Activated CD4-positive, alpha-beta T cell treated with anti-CD3 and anti-CD28 coated beads for 36 hours (primary cell): ENCODE measurements around the gene BTG3. TPM values are rescaled to one million over a fixed set of nuclear protein-coding genes. Genes with fewer than 3 reads are reported as not detected.

Experiments used
- ATAC-seq: fragments of 200-7000 bp; cut with Tn5 transposase; one replicate; pipeline ENCODE4 v1.10.0; 2021; ENCODE audit warnings: mild to moderate bottlenecking, moderate library complexity
- CTCF ChIA-PET: fragments of 350-600 bp; sonication (Branson Sonifier 250); formaldehyde crosslinking; loops from one replicate; lab custom pipeline; 2021; ENCODE audit warnings: antibody characterized with exemption; lab: Charles Lee
- POLR2A ChIA-PET: fragments of 350-600 bp; sonication (Branson Sonifier 250); formaldehyde crosslinking; loops from one replicate; lab custom pipeline; 2021; ENCODE audit warnings: antibody characterized with exemption, inconsistent platforms; lab: Charles Lee
- DNase-seq: peaks from one replicate; pipeline ENCODE4 v3.0.0-alpha.2; 2020
- H3K27ac Mint-ChIP-seq: one replicate; pipeline ENCODE4 v1.8.0; 2021; ENCODE audit warnings: mixed read lengths
- H3K27me3 Mint-ChIP-seq: one replicate; pipeline ENCODE4 v1.8.0; 2021; ENCODE audit warnings: mixed read lengths
- H3K36me3 Mint-ChIP-seq: one replicate; pipeline ENCODE4 v1.8.0; 2021; ENCODE audit warnings: low read depth, mixed read lengths
- H3K4me1 Mint-ChIP-seq: one replicate; pipeline ENCODE4 v1.8.0; 2021; ENCODE audit warnings: mixed read lengths
- H3K4me3 Mint-ChIP-seq: one replicate; pipeline ENCODE4 v1.8.0; 2021; ENCODE audit warnings: mild to moderate bottlenecking, moderate library complexity, mixed read lengths
- H3K9me3 Mint-ChIP-seq: one replicate; pipeline ENCODE4 v1.8.0; 2021; ENCODE audit warnings: low read depth, mixed read lengths
- intact Hi-C, 2 experiments: fragments of 100-400 bp; cut with DNase I in 1 of 2; cut with micrococcal nuclease in 1 of 2; formaldehyde crosslinking; loops; one replicate each; pipeline versions ENCODE4 v1.14.2 to v1.15.1; 2022 to 2024; cut with DNase I, micrococcal nuclease
- total RNA-seq, 2 experiments: library from RNA; stranded (reverse); gene quantifications; one replicate each; pipeline ENCODE4 v1.2.3, GENCODE V29; 2021

BTG3 gene, protein sequence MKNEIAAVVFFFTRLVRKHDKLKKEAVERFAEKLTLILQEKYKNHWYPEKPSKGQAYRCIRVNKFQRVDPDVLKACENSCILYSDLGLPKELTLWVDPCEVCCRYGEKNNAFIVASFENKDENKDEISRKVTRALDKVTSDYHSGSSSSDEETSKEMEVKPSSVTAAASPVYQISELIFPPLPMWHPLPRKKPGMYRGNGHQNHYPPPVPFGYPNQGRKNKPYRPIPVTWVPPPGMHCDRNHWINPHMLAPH
- total RNA-seq = 10 to 100 TPM; 35.6 to 38.3 TPM

DNA sequence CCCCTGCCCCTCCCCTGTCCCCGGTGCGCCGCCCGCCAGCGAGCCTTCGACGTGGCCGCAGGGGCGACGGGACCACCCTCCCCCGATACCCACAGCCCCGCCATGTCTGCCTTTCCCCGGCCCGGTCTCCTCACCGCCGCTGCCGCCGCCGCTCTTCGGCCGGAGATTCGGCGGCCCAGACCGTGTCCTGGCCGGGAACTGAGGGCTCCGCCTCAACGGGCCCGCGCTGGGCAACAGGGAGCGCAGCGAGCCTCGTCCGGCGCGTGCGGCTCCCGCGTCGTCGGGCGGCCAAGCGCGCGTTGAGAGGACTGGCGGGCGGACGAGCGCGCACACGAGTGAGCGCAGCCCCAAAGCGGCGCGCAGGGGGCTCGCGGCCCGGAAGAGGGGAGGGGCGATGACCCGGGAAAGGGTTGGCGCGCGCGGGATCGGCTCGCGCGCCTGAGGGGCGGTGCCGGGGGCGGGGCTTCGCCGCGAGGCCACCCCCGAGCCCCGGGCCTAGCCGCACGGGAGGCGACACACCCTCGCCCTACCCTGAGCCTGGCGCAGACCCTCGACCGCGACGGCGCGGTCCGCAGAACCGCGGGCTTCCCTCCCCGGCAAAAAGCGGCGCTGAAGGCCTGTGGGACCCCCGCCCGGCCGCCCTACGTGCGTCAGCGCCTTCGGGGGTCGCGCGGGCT lies at the start of gene BTG3:
TSS of gene BTG3 (minus strand) at position 337 of the 677 bp plus-strand sequence. CDS start 3,757 bp downstream, outside the sequence.
- Mint-ChIP-seq H3K27me3 (no peaks in the 10 kb centered on the region), H3K36me3 (peaks cover 33% of the 10 kb centered on the region), H3K4me1 (peaks cover 37% of the 10 kb centered on the region), H3K27ac (peak within 1 kb of the TSS; percentile 94), H3K9me3 (peaks cover 2% of the 10 kb centered on the region), H3K4me3 (peak within 1 kb of the TSS; percentile 75)
- ChIA-PET POLR2A (interaction anchor here (0.6 to 1.1 kb wide), 2 partner anchors 64 to 205 kb away, joined by 3 read pairs; no protein-coding TSS in a partner anchor), CTCF (no interaction called here)
- intact Hi-C loops = loop anchor here (1.0 to 10.0 kb wide), 6 partner anchors 62 to 1880 kb away; partner anchors contain the start of genes C21orf91 (in 1 of the 2) and CXADR (in 1 of the 2)
- ATAC-seq (peak; percentile 85), DNase-seq (peak; percentile 89)

DNA sequence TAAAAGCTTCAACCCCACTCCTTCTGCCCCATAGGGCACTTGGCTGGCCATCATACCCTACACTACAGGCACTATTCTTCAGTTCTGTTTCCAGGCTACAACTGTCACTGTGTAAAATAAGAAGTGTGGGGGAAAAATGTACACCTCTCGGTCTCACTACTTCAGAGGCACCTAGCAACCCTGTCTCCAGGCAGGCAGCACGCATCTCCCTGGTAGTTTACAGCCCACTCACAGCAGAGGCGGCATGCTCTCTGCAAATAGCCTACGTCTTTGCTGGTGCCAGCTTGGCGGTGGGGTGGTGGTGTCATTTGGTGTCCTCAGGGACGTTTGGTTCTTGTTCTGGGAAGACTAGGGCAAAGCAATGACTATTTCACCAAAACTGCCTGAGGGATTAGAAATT lies 48.2 kb upstream of the BTG3 start:
- Mint-ChIP-seq H3K9me3 (no peaks in the 10 kb centered on the region), H3K36me3 (no peaks in the 10 kb centered on the region), H3K27ac (no peak overlapping the region), H3K4me1 (peaks cover 3% of the 10 kb centered on the region), H3K27me3 (peaks cover 6% of the 10 kb centered on the region), H3K4me3 (no peak overlapping the region)
- intact Hi-C loops = no loop called here
- ChIA-PET POLR2A (no interaction called here), CTCF (interaction anchor here (0.7 kb wide), 1 partner anchor 262 kb away, joined by 3 read pairs; no protein-coding TSS in a partner anchor)
- ATAC-seq = no peak
- no peak for DNase-seq

DNA sequence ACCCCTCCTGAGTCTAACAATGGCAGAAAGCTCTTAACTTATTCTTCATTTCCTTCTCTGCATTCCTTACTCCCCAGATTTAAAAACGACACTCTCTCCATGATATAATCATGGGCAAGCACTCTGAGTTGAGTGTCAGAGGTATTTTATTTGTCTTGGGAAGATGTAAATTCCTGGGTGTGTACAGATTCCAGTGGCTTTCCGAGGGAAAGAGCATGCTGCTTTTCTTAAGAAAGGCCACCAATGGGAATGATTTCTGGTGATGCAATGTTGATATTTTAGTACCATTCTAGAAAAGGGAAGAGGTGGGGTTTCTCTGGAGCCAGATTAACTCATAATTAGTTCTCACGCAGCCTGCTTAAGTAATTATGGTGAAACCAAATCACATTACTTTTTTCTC lies 47.8 kb upstream of the BTG3 start:
- no peaks in the 10 kb centered on the region for H3K9me3 Mint-ChIP-seq
- CTCF ChIA-PET = interaction anchor here (0.7 kb wide), 1 partner anchor 263 kb away, joined by 3 read pairs; no protein-coding TSS in a partner anchor
- H3K36me3 Mint-ChIP-seq = no peaks in the 10 kb centered on the region
- H3K4me3 Mint-ChIP-seq = no peak overlapping the region
- no peaks in the 10 kb centered on the region for H3K4me1 Mint-ChIP-seq
- H3K27ac Mint-ChIP-seq = no peak overlapping the region
- POLR2A ChIA-PET = no interaction called here
- H3K27me3 Mint-ChIP-seq = peaks cover 6% of the 10 kb centered on the region
- no peak for DNase-seq
- intact Hi-C loops = no loop called here
- ATAC-seq = no peak

DNA sequence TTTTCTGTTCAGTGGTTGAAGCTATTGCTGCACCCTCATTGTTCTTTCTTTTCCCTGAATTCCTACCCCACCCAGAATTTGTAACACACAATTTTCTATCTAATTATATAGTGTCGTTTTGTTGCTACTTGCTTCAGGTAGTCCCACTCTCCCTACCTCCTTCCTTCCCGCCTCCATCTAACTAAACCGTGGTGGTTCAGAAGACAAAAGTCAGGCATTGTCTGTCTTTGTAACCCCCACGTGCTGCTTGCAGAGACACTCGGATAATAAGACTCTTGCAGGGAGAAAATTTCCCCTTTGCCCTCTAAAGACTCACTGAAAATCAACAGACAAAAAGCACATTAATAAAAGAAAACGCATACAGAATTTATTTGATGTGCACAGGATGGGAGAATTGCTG lies 46.2 kb upstream of the BTG3 start:
- no peak for DNase-seq
- CTCF ChIA-PET = interaction anchor here (0.6 kb wide), 1 partner anchor 206 kb away, joined by 3 read pairs; no protein-coding TSS in a partner anchor
- Mint-ChIP-seq H3K36me3 (no peaks in the 10 kb centered on the region), H3K4me3 (no peak overlapping the region), H3K4me1 (no peaks in the 10 kb centered on the region), H3K27me3 (peaks cover 8% of the 10 kb centered on the region), H3K27ac (no peak overlapping the region), H3K9me3 (no peaks in the 10 kb centered on the region)
- ATAC-seq = no peak
- intact Hi-C loops = no loop called here
- POLR2A ChIA-PET = no interaction called here

DNA sequence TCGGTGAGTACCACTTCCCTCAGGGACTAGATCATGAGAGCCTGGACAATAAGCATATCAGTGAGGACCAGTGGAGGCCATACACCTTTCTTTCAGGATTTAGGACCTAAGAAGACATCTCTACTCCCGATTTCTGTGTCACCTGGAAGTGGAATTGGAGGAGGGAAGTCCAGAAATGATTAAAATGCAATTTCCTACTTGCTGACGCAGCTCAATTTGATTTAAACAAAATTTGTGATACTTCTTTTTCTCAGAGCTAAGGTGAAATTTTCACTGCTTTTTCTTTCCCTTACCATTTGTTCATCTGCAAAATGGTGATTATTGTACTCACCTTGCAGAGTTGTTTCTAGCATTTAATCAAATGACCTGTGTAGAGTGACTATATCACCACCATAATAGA lies 38.8 kb upstream of the BTG3 start:
- intact Hi-C loops = no loop called here
- no peaks in the 10 kb centered on the region for H3K36me3 Mint-ChIP-seq

DNA sequence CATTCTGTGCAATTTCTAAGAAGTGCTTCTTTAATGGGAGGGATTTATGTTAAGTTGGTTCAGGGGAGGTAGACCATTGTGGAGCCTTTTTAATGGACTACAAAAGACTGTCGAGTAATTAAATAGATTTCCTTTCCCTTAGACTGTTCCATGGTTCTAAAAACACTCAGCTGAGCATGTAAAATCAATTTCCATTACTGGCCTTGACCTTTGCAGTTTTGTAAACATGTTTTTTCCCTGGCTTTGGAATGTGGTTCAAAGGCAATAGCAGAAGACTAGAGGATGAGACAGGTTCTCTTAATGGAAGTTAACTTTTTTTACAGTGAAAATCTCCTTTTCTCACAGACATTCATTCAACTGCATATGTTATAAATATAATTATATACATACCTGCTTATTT lies 37.6 kb upstream of the BTG3 start:
- DNase-seq (no peak), ATAC-seq (no peak)
- no peaks in the 10 kb centered on the region for H3K4me1 Mint-ChIP-seq
- intact Hi-C loops = no loop called here
- no peak overlapping the region for H3K27ac Mint-ChIP-seq
- ChIA-PET CTCF (no interaction called here), POLR2A (no interaction called here)
- no peaks in the 10 kb centered on the region for H3K9me3 Mint-ChIP-seq
- no peaks in the 10 kb centered on the region for H3K36me3 Mint-ChIP-seq
- H3K4me3 Mint-ChIP-seq = no peak overlapping the region
- H3K27me3 Mint-ChIP-seq = peaks cover 2% of the 10 kb centered on the region

More for the DNA sequence above, 38.8 kb upstream of the BTG3 start:
- H3K4me3 Mint-ChIP-seq = no peak overlapping the region
- H3K9me3 Mint-ChIP-seq = no peaks in the 10 kb centered on the region
- ATAC-seq (no peak), DNase-seq (no peak)
- peaks cover 5% of the 10 kb centered on the region for H3K27me3 Mint-ChIP-seq
- no peaks in the 10 kb centered on the region for H3K4me1 Mint-ChIP-seq
- no peak overlapping the region for H3K27ac Mint-ChIP-seq
- ChIA-PET CTCF (no interaction called here), POLR2A (no interaction called here)

DNA sequence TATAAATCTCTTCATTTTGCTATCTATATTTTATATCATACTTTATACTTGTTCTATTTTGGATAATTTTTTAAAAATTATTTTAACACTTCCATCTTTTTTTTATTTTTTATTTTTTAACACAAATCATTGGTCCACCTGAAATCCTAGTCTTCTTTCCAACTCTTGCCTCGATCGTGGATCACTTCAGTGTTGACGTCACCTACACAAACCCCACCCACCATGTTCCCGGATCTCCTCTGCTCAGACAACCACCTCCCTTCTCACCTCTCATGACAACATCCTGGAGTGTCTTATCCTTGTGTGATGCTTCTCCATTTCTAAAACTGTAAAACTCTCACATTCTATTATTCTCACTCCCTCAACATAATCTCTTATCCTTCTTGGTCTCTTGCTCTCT lies 34.1 kb upstream of the BTG3 start:
- CTCF ChIA-PET = interaction anchor here (0.6 kb wide), 1 partner anchor 206 kb away, joined by 3 read pairs; no protein-coding TSS in a partner anchor
- peaks cover 4% of the 10 kb centered on the region for H3K4me1 Mint-ChIP-seq
- intact Hi-C loops = no loop called here
- H3K4me3 Mint-ChIP-seq = no peak overlapping the region
- peaks cover 2% of the 10 kb centered on the region for H3K27me3 Mint-ChIP-seq
- no peaks in the 10 kb centered on the region for H3K36me3 Mint-ChIP-seq
- POLR2A ChIA-PET = no interaction called here
- DNase-seq (no peak), ATAC-seq (no peak)
- H3K27ac Mint-ChIP-seq = no peak overlapping the region
- H3K9me3 Mint-ChIP-seq = no peaks in the 10 kb centered on the region

DNA sequence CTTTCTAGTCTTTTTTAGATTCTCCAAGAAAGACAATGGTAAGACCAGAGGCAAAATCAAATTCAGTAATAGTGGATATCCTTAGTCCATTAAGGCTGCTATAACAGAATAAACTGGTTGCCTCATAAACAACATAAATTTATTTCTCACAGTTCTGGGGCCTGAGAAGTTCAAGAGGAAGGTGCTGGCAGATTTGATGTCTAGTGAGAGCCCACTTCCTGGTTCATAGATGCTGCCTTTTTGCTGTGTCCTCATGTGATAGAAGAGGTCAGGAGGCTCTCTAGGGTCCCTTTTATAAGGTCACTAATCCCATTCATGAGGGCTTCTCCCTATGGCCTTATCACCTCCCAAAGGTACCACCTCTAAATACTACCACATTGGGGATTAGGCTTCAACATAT lies 31.5 kb upstream of the BTG3 start:
- no peaks in the 10 kb centered on the region for H3K36me3 Mint-ChIP-seq
- no peak overlapping the region for H3K4me3 Mint-ChIP-seq
- POLR2A ChIA-PET = no interaction called here
- H3K4me1 Mint-ChIP-seq = peaks cover 4% of the 10 kb centered on the region
- H3K27ac Mint-ChIP-seq = no peak overlapping the region
- intact Hi-C loops = no loop called here
- ATAC-seq (no peak), DNase-seq (no peak)
- peaks cover 2% of the 10 kb centered on the region for H3K27me3 Mint-ChIP-seq
- CTCF ChIA-PET = no interaction called here
- H3K9me3 Mint-ChIP-seq = no peaks in the 10 kb centered on the region

DNA sequence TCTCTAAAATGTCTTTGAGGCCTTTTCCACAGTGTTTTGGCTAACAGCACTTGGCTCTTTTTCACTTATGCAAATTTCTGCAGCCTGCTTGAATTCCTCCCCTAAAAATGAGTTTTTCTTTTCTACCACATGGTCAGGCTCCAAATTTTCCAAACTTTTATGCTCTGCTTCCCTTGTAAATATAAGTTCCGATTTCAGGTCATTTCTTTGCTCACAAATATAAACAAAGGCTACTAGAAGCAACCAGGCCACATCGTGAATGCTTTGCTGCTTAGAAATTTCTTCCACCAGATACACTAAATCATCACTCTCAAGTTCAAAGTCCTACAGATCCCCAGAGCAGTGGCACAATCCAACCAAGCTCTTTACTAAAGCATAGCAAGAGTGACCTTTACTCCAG lies 28.1 kb upstream of the BTG3 start:
- ChIA-PET POLR2A (no interaction called here), CTCF (no interaction called here)
- ATAC-seq = no peak
- DNase-seq = no peak
- peaks cover 4% of the 10 kb centered on the region for H3K4me1 Mint-ChIP-seq
- no peaks in the 10 kb centered on the region for H3K27me3 Mint-ChIP-seq
- H3K4me3 Mint-ChIP-seq = no peak overlapping the region
- H3K27ac Mint-ChIP-seq = no peak overlapping the region
- no peaks in the 10 kb centered on the region for H3K9me3 Mint-ChIP-seq
- H3K36me3 Mint-ChIP-seq = no peaks in the 10 kb centered on the region
- intact Hi-C loops = no loop called here

DNA sequence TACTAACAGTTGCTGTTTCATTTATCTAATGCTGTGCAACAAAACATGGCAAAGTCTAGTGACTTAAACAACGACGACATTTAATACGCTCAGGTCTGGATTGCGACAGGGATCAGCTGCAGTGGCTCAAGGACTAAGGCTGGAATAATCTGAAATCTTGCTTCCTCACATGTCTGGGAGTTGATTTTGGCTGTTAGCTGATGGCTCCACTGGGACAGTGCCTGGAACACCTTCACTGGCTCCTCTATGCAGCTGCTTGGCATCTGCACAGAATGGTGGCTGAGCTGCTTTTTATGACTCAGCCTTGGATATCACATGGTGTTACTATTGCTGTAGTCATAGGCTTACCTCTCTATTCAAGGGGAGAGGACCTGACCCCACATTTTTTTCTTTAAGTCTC lies 24.0 kb upstream of the BTG3 start:
- no peak for DNase-seq
- Mint-ChIP-seq H3K27ac (no peak overlapping the region), H3K4me1 (no peaks in the 10 kb centered on the region), H3K36me3 (no peaks in the 10 kb centered on the region), H3K27me3 (no peaks in the 10 kb centered on the region), H3K4me3 (no peak overlapping the region), H3K9me3 (no peaks in the 10 kb centered on the region)
- intact Hi-C loops = no loop called here
- ChIA-PET CTCF (interaction anchor here (0.7 kb wide), 1 partner anchor 103 kb away, joined by 3 read pairs; no protein-coding TSS in a partner anchor), POLR2A (no interaction called here)
- no peak for ATAC-seq

DNA sequence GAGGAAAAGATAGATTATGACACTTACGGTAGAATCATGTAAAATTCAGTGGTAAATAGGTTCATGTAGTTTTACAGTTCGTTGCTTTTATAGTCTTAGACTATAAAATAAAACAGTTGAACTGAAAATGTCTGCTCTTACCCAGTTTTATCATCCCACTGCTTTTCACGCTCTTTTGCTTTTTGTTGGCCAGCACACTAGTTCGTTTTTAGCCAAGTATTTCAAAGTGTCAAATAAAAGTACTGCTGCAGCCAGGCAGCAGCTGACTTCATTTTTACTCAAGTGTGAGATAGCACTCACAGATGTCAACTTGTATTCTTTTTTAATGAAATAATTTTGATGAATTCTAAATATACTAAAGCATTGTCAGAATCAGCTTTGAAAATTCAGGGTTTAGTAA lies 18.5 kb upstream of the BTG3 start:
- intact Hi-C loops = no loop called here
- Mint-ChIP-seq H3K27ac (no peak overlapping the region), H3K4me3 (no peak overlapping the region), H3K36me3 (no peaks in the 10 kb centered on the region), H3K27me3 (peaks cover 3% of the 10 kb centered on the region), H3K9me3 (no peaks in the 10 kb centered on the region), H3K4me1 (no peaks in the 10 kb centered on the region)
- ChIA-PET CTCF (no interaction called here), POLR2A (no interaction called here)
- DNase-seq (no peak), ATAC-seq (no peak)

DNA sequence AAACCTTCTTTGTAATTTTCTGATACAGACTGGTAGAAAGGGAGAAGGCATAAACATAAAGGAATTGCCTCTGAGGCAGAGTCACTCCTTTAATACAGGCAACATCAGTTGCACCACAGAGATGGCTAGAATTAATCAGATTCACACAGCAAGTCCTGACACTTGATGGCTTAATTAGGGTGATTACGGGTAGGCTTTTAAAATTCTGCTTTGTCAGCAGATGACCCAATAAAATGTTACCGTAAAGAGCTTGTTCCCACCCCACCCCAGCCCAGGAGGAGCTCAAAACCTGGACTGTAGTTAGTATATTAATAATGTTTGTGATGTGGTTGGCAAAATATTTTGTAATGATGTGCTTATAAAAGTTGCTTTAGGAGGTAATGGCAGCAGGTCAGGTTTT lies 9.3 kb upstream of the BTG3 start:
- Mint-ChIP-seq H3K4me3 (no peak overlapping the region), H3K36me3 (no peaks in the 10 kb centered on the region), H3K27me3 (peaks cover 11% of the 10 kb centered on the region), H3K4me1 (peaks cover 1% of the 10 kb centered on the region), H3K27ac (no peak overlapping the region), H3K9me3 (no peaks in the 10 kb centered on the region)
- no peak for DNase-seq
- ATAC-seq = no peak
- intact Hi-C loops = no loop called here
- CTCF ChIA-PET = no interaction called here
- POLR2A ChIA-PET = no interaction called here
